ENCODE results near the gene MGMT.

The MGMT gene

DNA sequence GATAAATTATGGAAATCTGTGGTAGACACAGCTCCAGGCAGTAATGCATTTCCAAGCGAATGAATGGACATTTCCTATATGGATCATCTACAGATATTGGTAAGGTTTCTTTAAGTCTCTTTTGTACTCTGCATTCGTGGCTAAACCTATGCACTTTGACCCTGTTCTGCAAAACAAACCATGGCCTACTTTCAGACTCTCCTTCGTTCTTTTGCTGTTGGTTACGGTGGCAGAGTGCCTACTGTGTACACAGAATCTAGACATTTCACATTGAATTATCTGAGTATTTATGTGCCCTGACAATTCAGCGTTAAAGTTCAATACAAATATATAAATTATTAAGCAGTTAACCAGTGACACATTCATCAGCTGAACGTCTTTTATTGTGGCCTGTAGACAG, 93.3 kb downstream of the MGMT start:
- no peak for ATAC-seq (ENCODE audit: insufficient read depth, low read depth)
- Histone ChIP-seq H3K36me3 (ENCODE audit: insufficient read depth, low read length) (no peaks in the 10 kb centered on the region), H2AFZ (ENCODE audit: low read depth, low read length) (no peak overlapping the region), H3K4me3 (ENCODE audit: low read depth in 1 of 2, low read length in 2 of 2) (no peak overlapping the region), H3K79me2 (ENCODE audit: insufficient read depth, low read length) (no peaks in the 10 kb centered on the region; the same call in 1 of the 2 replicates), H3K9me3 (ENCODE audit: insufficient read depth, low read length, severe bottlenecking) (no peaks in the 10 kb centered on the region), H3K4me1 (ENCODE audit: insufficient read depth, low read length) (no peaks in the 10 kb centered on the region), H3K27me3 (ENCODE audit: insufficient read depth, low read length, poor library complexity) (no peaks in the 10 kb centered on the region), H3K27ac (ENCODE audit: low read length) (no peak overlapping the region), H4K20me1 (ENCODE audit: insufficient read depth, low read length) (peaks cover 9% of the 10 kb centered on the region; the same call in 1 of the 2 replicates), H3K9ac (ENCODE audit: low read depth, low read length) (no peak overlapping the region), H3K4me2 (ENCODE audit: insufficient read depth, low read length) (no peak overlapping the region)
- no peak for TF ChIP-seq CTCF (IDR thresholded peaks at IDR 0.05; ENCODE audit: borderline replicate concordance, extremely low read depth, low read length, poor library complexity, severe bottlenecking)
- no peak for TF ChIP-seq EZH2 (IDR thresholded peaks at IDR 0.05; ENCODE audit: borderline replicate concordance, low read depth, low read length, severe bottlenecking)
- DNase-seq = no peak

DNA sequence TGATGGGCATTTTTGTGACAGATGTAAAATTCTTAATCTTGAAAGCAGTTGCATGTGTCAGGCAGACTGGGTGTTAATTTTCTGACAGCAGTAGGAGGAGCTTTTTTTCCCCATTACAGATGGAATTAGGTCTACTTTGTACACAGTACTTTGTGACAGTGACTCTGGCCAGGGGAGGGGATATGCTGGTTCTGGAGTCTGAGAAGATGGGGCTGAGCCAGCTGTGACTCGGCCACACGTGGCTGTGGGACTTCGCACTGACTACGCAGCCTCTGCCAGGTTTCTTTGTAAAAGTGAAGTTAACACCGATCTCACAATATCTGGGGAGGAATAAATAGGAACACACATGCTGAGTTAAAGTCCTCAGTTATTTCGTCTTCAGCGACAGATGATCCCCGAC, 95.4 kb downstream of the MGMT start:
- no peaks in the 10 kb centered on the region for H3K79me2 ChIP-seq (ENCODE audit: insufficient read depth, low read length)
- H3K4me3 ChIP-seq (ENCODE audit: low read depth in 1 of 2, low read length in 2 of 2) = no peak overlapping the region
- DNase-seq = no peak
- H2AFZ ChIP-seq (ENCODE audit: low read depth, low read length) = no peak overlapping the region
- peaks cover 8% of the 10 kb centered on the region for H3K36me3 ChIP-seq (ENCODE audit: insufficient read depth, low read length)
- H3K27me3 ChIP-seq (ENCODE audit: insufficient read depth, low read length, poor library complexity) = no peaks in the 10 kb centered on the region
- no peaks in the 10 kb centered on the region for H3K4me1 ChIP-seq (ENCODE audit: insufficient read depth, low read length)
- H3K9ac ChIP-seq (ENCODE audit: low read depth, low read length) = no peak overlapping the region
- ATAC-seq (ENCODE audit: insufficient read depth, low read depth) = no peak
- H3K9me3 ChIP-seq (ENCODE audit: insufficient read depth, low read length, severe bottlenecking) = no peaks in the 10 kb centered on the region
- H3K27ac ChIP-seq (ENCODE audit: low read length) = no peak overlapping the region
- TF ChIP-seq EZH2 (IDR thresholded peaks at IDR 0.05; ENCODE audit: borderline replicate concordance, low read depth, low read length, severe bottlenecking) (no peak), CTCF (IDR thresholded peaks at IDR 0.05; ENCODE audit: borderline replicate concordance, extremely low read depth, low read length, poor library complexity, severe bottlenecking) (no peak)
- H3K4me2 ChIP-seq (ENCODE audit: insufficient read depth, low read length) = no peak overlapping the region
- peaks cover 6% of the 10 kb centered on the region; the same call in 1 of the 2 replicates for H4K20me1 ChIP-seq (ENCODE audit: insufficient read depth, low read length)

- peaks cover 8% of the 10 kb centered on the region for H3K36me3 ChIP-seq (ENCODE audit: insufficient read depth, low read length)
These were observed 97.9 kb downstream of the MGMT start for GRCh38 chr10:129564923-129565322.

More at GRCh38 chr10:129564923-129565322, 97.9 kb downstream of the MGMT start:
- no peaks in the 10 kb centered on the region for H3K4me1 ChIP-seq (ENCODE audit: insufficient read depth, low read length)
- no peaks in the 10 kb centered on the region for H3K9me3 ChIP-seq (ENCODE audit: insufficient read depth, low read length, severe bottlenecking)
- no peak overlapping the region for H3K27ac ChIP-seq (ENCODE audit: low read length)
- no peaks in the 10 kb centered on the region for H3K79me2 ChIP-seq (ENCODE audit: insufficient read depth, low read length)
- ATAC-seq (ENCODE audit: insufficient read depth, low read depth) = no peak
- no peak overlapping the region for H2AFZ ChIP-seq (ENCODE audit: low read depth, low read length)
- no peak overlapping the region for H3K4me2 ChIP-seq (ENCODE audit: insufficient read depth, low read length)
- DNase-seq = no peak
- TF ChIP-seq EZH2 (IDR thresholded peaks at IDR 0.05; ENCODE audit: borderline replicate concordance, low read depth, low read length, severe bottlenecking) (no peak), CTCF (IDR thresholded peaks at IDR 0.05; ENCODE audit: borderline replicate concordance, extremely low read depth, low read length, poor library complexity, severe bottlenecking) (no peak)
- no peak overlapping the region for H3K9ac ChIP-seq (ENCODE audit: low read depth, low read length)
- peaks cover 6% of the 10 kb centered on the region; the same call in 1 of the 2 replicates for H4K20me1 ChIP-seq (ENCODE audit: insufficient read depth, low read length)
- H3K4me3 ChIP-seq (ENCODE audit: low read depth in 1 of 2, low read length in 2 of 2) = no peak overlapping the region
- H3K27me3 ChIP-seq (ENCODE audit: insufficient read depth, low read length, poor library complexity) = no peaks in the 10 kb centered on the region
